MCF 10A (cell line): ENCODE data around the gene TMEFF2. TPM values are rescaled to one million over a fixed set of nuclear protein-coding genes. Genes with fewer than 3 reads are reported as not detected.

ENCODE experiments used
- BruUV-seq: library from RNA; stranded (reverse); fragments of 400-500 nt; replicated peaks from 2 replicates; lab custom pipeline; 2021; lab: Mats Ljungman, UMichigan
- CTCF ChIA-PET: fragments of 300-600 bp; sonication (Branson Sonifier 250); formaldehyde crosslinking; extraction: SDS; loops from one replicate; lab custom pipeline; 2021; ENCODE audit warnings: antibody characterized with exemption, inconsistent platforms; lab: Yijun Ruan, JAX
- POLR2A ChIA-PET: fragments of 300-600, 350-650 bp; sonication (Branson Sonifier 250); formaldehyde crosslinking; extraction: SDS; loops from one replicate; lab custom pipeline; 2020; ENCODE audit warnings: antibody characterized with exemption, inconsistent platforms; lab: Yijun Ruan, JAX
- DNase-seq: peaks from one replicate; pipeline ENCODE4 v3.0.0-alpha.2; 2018; ENCODE audit not compliant: unreplicated experiment
- H3K27ac Mint-ChIP-seq: one replicate; pipeline ENCODE4 v1.8.0; 2022; ENCODE audit warnings: mild to moderate bottlenecking, low read depth, mixed read lengths; ENCODE audit not compliant: unreplicated experiment
- H3K27me3 Mint-ChIP-seq: one replicate; pipeline ENCODE4 v1.8.0; 2022; ENCODE audit warnings: mixed read lengths; ENCODE audit not compliant: insufficient read depth, unreplicated experiment
- H3K36me3 Mint-ChIP-seq: one replicate; pipeline ENCODE4 v1.8.0; 2022; ENCODE audit warnings: mild to moderate bottlenecking, moderate library complexity, mixed read lengths; ENCODE audit not compliant: insufficient read depth, unreplicated experiment
- H3K4me1 Mint-ChIP-seq: one replicate; pipeline ENCODE4 v1.8.0; 2022; ENCODE audit warnings: mixed read lengths; ENCODE audit not compliant: insufficient read depth, unreplicated experiment
- H3K4me3 Mint-ChIP-seq: one replicate; pipeline ENCODE4 v1.8.0; 2022; ENCODE audit warnings: mild to moderate bottlenecking, moderate library complexity, mixed read lengths; ENCODE audit not compliant: unreplicated experiment
- H3K9me3 Mint-ChIP-seq: one replicate; pipeline ENCODE4 v1.8.0; 2022; ENCODE audit warnings: mixed read lengths; ENCODE audit not compliant: unreplicated experiment
- intact Hi-C: fragments of 100-400 bp; cut with micrococcal nuclease; formaldehyde crosslinking; loops from 2 replicates; pipeline ENCODE4 v1.14.1; 2022
- total RNA-seq: library from RNA; stranded (reverse); gene quantifications from 2 replicates; pipeline ENCODE4 v1.2.3, GENCODE V29; 2022
- TF ChIP-seq, protein P1 (sequence below): fragments of 200-600 bp; IDR thresholded peaks from one replicate; pipeline ENCODE4 v1.8.0; 2022; ENCODE audit warnings: antibody characterized with exemption, mild to moderate bottlenecking; ENCODE audit not compliant: unreplicated experiment

TMEFF2 gene
- total RNA-seq, 1 experiment from 2014 or later: not detected

DNA sequence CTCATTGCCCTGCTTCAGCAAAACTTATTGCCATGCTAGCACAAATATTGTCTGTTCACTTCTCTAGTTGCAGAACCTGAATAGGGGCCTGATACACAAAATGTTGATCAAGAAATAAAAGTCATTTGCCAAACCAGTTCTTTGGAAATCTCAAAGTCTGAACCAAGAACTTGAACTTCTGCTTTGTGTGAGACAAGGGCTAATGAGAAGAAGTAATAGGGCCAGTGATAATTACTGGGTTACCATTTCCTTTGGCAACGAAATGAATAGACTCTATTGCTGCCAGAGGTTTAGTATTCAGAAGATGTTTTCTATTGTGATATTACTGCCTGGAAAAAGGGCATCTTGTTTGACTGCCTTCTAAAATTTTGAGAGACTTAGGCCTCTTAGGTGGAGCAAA, 35.0 kb downstream of the TMEFF2 start:
- ChIA-PET CTCF (interaction anchor here (1.0 to 5.1 kb wide), 5 partner anchors 289 to 357 kb away, joined by 3 to 342 read pairs (median 4); no protein-coding TSS in a partner anchor), POLR2A (interaction anchor here (2.2 kb wide), 1 partner anchor 347 kb away, joined by 4 read pairs; no protein-coding TSS in a partner anchor)
- intact Hi-C loops: loop anchor here (5.0 kb wide), 1 partner anchor 467 kb away; no protein-coding TSS in a partner anchor
- DNase-seq: no peak
- Mint-ChIP-seq H3K27ac (no peak overlapping the region), H3K4me1 (peaks cover 9% of the 10 kb centered on the region), H3K36me3 (no peaks in the 10 kb centered on the region), H3K4me3 (no peak overlapping the region), H3K9me3 (no peaks in the 10 kb centered on the region), H3K27me3 (no peaks in the 10 kb centered on the region)
- TF ChIP-seq, protein P1, sequence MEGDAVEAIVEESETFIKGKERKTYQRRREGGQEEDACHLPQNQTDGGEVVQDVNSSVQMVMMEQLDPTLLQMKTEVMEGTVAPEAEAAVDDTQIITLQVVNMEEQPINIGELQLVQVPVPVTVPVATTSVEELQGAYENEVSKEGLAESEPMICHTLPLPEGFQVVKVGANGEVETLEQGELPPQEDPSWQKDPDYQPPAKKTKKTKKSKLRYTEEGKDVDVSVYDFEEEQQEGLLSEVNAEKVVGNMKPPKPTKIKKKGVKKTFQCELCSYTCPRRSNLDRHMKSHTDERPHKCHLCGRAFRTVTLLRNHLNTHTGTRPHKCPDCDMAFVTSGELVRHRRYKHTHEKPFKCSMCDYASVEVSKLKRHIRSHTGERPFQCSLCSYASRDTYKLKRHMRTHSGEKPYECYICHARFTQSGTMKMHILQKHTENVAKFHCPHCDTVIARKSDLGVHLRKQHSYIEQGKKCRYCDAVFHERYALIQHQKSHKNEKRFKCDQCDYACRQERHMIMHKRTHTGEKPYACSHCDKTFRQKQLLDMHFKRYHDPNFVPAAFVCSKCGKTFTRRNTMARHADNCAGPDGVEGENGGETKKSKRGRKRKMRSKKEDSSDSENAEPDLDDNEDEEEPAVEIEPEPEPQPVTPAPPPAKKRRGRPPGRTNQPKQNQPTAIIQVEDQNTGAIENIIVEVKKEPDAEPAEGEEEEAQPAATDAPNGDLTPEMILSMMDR: no peak
- no TSS peak for BruUV-seq

DNA sequence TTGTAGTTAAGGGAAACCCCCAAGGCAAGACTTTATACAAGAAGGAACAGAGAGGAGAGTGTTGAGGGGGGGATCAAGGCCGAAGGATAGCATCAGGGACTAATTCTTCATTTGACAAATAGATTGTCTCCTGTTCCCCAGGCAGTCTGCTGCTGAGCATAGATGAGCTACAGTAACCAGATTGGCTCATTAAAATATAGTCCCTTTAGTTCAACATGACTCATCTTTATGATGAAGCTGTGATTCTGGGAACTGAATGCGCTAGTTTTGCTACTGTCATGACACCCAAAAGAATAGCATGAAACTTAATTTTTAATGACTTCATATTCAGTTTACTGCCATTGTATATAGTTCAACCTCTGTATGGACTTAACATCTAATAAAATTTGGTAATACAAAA, 35.5 kb downstream of the TMEFF2 start:
- Mint-ChIP-seq H3K4me3 (no peak overlapping the region), H3K4me1 (peaks cover 9% of the 10 kb centered on the region), H3K36me3 (no peaks in the 10 kb centered on the region), H3K9me3 (no peaks in the 10 kb centered on the region), H3K27me3 (no peaks in the 10 kb centered on the region), H3K27ac (no peak overlapping the region)
- POLR2A ChIA-PET: interaction anchor here (0.6 to 2.2 kb wide), 2 partner anchors 312 to 347 kb away, joined by 3 to 4 read pairs; partner anchors contain the start of gene CAVIN2
- intact Hi-C loops: no loop called here
- TF ChIP-seq, protein P1: no peak
- CTCF ChIA-PET: interaction anchor here (0.5 to 5.1 kb wide), 5 partner anchors 272 to 1285 kb away, joined by 3 to 342 read pairs (median 3); no protein-coding TSS in a partner anchor
- DNase-seq: no peak
- BruUV-seq: no TSS peak

DNA sequence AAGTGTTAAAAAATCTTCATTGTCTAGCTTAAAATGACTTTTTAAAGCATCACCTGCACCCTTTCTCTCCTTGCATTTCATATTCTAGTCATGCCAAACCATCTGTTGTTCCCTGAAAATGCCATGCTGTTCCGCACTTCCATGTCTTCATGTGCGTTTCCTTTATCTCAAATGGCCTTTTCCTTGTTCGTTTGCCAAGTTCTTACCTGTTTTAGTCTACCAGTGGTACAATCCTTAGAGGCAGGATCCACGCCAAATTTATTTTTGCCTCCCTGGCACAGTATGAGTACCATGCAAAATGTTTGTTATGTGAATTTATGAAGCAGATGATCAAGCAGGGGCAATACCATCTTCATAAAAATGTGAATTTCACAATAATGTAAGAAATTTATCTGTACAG, 37.0 kb downstream of the TMEFF2 start:
- DNase-seq: no peak
- no peaks in the 10 kb centered on the region for H3K36me3 Mint-ChIP-seq
- H3K9me3 Mint-ChIP-seq: no peaks in the 10 kb centered on the region
- H3K27ac Mint-ChIP-seq: no peak overlapping the region
- intact Hi-C loops: no loop called here
- TF ChIP-seq, protein P1: no peak
- no peak overlapping the region for H3K4me3 Mint-ChIP-seq
- BruUV-seq: no TSS peak
- no peaks in the 10 kb centered on the region for H3K27me3 Mint-ChIP-seq
- peaks cover 9% of the 10 kb centered on the region for H3K4me1 Mint-ChIP-seq
- ChIA-PET CTCF (interaction anchor here (0.8 to 5.4 kb wide), 2 partner anchors 333 to 345 kb away, joined by 3 to 55 read pairs; no protein-coding TSS in a partner anchor), POLR2A (interaction anchor here (0.7 to 0.9 kb wide), 2 partner anchors 293 to 1155 kb away, joined by 3 to 4 read pairs; no protein-coding TSS in a partner anchor)

DNA sequence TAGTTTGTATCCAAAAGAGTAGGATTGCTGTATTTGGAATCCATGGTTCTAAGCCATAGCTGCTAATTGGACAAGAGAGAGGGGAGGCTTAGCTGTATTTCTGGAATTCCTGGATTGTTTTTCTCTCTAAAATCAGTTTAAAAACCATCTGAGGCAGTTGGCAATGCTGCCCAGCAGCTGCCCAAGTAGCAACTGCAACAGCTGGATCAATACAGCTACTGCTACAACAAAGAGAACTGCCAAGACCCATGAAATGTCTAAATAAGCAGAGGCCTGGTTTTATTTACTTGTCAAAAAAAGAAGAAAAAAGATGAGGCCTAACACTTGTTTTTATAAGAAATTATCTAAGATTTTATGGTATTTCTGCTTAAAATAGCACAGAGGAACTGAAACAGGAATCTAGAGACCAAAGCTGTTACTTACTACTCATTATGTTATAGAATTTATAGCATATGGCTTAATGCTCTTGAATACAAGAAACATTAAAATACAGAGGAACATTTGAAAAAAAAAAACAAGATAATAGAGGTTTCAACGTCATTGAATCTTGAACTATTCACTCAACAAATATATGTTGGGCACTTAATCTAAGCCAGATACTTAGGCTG, 39.1 kb downstream of the TMEFF2 start:
- TF ChIP-seq, protein P1: no peak
- POLR2A ChIA-PET: interaction anchor here (1.5 to 1.6 kb wide), 2 partner anchors 286 to 343 kb away, joined by 3 read pairs; no protein-coding TSS in a partner anchor
- Mint-ChIP-seq H3K4me1 (no peaks in the 10 kb centered on the region), H3K9me3 (no peaks in the 10 kb centered on the region), H3K27me3 (no peaks in the 10 kb centered on the region), H3K27ac (no peak overlapping the region), H3K36me3 (no peaks in the 10 kb centered on the region), H3K4me3 (no peak overlapping the region)
- intact Hi-C loops: no loop called here
- no peak for DNase-seq
- CTCF ChIA-PET: interaction anchor here (0.5 to 5.4 kb wide), 6 partner anchors 50 to 601 kb away, joined by 3 to 55 read pairs (median 4); no protein-coding TSS in a partner anchor
- no TSS peak for BruUV-seq
